ENCODE measurements around the gene DNAJC4. TPM values are rescaled to one million over a fixed set of nuclear protein-coding genes. Genes with fewer than 3 reads are reported as not detected.
A peak's percentile ranks its signal among the peaks of the same experiment; 100 is the strongest.

Gene DNAJC4
- total and polyA plus RNA-seq, 9 of the 15 experiments (the other 6 are each of a cell fraction or from before 2014, with no cell fraction given), result 4.0 to 32.6 (median 19.9) TPM

DNA sequence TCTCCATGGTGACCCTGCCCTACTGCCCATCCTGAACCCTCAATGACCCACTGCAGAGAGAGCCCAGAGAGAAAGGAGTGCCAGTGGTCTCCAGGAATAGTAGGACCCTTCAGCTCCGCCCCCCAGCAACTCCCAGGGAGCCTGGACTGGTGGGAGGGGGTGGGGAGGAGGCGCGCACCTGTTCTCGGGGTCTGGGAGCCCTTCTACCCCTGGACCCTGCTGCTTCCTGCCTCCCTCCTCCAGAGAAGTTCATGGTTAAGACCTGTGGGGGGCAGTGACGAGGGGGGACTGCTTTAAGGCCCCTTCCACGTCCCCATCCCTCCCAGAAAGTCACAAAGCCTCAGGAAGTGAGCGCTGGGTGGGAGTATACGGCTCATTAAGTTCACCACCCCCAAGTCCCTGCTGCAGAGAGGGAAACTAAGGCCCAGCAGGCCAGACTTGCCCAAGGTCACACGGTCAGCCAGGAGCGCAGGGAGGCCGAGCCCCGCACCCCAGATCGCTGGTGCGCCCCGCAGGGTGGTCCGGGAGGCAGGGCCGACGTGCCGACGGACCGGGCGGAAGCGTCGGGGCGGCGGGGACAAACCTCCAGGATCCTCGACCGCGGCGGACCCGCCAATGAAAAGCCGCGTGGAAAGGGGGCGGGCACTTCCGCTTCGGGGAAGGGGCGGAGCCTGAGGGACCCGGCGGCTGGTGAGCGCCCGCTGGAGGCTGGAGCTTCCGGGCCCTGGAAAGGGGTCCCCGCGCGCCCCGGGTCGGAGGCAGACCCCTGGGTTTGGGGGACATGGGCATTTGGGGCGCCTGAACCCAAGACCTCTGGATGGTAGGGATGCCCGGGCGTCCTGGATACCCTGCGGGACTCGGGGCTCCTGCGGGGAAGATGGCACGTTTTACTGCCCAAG, 4.5 kb upstream of the DNAJC4 start, which contains the start of the genes NUDT22 and TRPT1 (continued):
- TF ChIP-seq MAFF (IDR thresholded peaks at IDR 0.05; ENCODE audit: low read length), result no peak
- TF ChIP-seq FOXA3 (CRISPR knock-in tag; conservative IDR thresholded peaks at IDR 0.05 in 1 of 2, IDR thresholded peaks at IDR 0.05 in 1 of 2), result peak in 1 of 2 experiments; percentile 48; a peak in 1 of 4 replicates
- TF ChIP-seq, protein P1, sequence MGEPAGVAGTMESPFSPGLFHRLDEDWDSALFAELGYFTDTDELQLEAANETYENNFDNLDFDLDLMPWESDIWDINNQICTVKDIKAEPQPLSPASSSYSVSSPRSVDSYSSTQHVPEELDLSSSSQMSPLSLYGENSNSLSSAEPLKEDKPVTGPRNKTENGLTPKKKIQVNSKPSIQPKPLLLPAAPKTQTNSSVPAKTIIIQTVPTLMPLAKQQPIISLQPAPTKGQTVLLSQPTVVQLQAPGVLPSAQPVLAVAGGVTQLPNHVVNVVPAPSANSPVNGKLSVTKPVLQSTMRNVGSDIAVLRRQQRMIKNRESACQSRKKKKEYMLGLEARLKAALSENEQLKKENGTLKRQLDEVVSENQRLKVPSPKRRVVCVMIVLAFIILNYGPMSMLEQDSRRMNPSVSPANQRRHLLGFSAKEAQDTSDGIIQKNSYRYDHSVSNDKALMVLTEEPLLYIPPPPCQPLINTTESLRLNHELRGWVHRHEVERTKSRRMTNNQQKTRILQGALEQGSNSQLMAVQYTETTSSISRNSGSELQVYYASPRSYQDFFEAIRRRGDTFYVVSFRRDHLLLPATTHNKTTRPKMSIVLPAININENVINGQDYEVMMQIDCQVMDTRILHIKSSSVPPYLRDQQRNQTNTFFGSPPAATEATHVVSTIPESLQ (CRISPR knock-in tag; IDR thresholded peaks at IDR 0.05), result peak; percentile 36; the same call in 1 of the 2 replicates
- TF ChIP-seq, protein P2, sequence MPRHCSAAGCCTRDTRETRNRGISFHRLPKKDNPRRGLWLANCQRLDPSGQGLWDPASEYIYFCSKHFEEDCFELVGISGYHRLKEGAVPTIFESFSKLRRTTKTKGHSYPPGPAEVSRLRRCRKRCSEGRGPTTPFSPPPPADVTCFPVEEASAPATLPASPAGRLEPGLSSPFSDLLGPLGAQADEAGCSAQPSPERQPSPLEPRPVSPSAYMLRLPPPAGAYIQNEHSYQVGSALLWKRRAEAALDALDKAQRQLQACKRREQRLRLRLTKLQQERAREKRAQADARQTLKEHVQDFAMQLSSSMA (CRISPR knock-in tag; IDR thresholded peaks at IDR 0.05), result peak; percentile 17; the same call in 1 of the 2 replicates
- TF ChIP-seq, protein P3, sequence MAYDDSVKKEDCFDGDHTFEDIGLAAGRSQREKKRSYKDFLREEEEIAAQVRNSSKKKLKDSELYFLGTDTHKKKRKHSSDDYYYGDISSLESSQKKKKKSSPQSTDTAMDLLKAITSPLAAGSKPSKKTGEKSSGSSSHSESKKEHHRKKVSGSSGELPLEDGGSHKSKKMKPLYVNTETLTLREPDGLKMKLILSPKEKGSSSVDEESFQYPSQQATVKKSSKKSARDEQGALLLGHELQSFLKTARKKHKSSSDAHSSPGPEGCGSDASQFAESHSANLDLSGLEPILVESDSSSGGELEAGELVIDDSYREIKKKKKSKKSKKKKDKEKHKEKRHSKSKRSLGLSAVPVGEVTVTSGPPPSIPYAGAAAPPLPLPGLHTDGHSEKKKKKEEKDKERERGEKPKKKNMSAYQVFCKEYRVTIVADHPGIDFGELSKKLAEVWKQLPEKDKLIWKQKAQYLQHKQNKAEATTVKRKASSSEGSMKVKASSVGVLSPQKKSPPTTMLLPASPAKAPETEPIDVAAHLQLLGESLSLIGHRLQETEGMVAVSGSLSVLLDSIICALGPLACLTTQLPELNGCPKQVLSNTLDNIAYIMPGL (CRISPR knock-in tag; IDR thresholded peaks at IDR 0.05), result 0 out of 2 replicates have a peak, but pooled peaks have one; percentile 27
- TF ChIP-seq TCF7 (IDR thresholded peaks at IDR 0.05; ENCODE audit: borderline replicate concordance), result 0 out of 2 replicates have a peak, but pooled peaks have one; percentile 58
- TF ChIP-seq POLR2AphosphoS5 (IDR thresholded peaks at IDR 0.05; ENCODE audit: control insufficient read depth, insufficient read depth, low read depth, low read length), result peak; percentile 69
- TF ChIP-seq, protein P4, sequence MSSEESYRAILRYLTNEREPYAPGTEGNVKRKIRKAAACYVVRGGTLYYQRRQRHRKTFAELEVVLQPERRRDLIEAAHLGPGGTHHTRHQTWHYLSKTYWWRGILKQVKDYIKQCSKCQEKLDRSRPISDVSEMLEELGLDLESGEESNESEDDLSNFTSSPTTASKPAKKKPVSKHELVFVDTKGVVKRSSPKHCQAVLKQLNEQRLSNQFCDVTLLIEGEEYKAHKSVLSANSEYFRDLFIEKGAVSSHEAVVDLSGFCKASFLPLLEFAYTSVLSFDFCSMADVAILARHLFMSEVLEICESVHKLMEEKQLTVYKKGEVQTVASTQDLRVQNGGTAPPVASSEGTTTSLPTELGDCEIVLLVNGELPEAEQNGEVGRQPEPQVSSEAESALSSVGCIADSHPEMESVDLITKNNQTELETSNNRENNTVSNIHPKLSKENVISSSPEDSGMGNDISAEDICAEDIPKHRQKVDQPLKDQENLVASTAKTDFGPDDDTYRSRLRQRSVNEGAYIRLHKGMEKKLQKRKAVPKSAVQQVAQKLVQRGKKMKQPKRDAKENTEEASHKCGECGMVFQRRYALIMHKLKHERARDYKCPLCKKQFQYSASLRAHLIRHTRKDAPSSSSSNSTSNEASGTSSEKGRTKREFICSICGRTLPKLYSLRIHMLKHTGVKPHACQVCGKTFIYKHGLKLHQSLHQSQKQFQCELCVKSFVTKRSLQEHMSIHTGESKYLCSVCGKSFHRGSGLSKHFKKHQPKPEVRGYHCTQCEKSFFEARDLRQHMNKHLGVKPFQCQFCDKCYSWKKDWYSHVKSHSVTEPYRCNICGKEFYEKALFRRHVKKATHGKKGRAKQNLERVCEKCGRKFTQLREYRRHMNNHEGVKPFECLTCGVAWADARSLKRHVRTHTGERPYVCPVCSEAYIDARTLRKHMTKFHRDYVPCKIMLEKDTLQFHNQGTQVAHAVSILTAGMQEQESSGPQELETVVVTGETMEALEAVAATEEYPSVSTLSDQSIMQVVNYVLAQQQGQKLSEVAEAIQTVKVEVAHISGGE (CRISPR knock-in tag; IDR thresholded peaks at IDR 0.05), result peak; percentile 86 to 97 (median 94); a peak in 5 of 6 replicates
- peak; percentile 37; the same call in 1 of the 2 replicates for TF ChIP-seq C11orf30 (IDR thresholded peaks at IDR 0.05; ENCODE audit: low read depth)
- TF ChIP-seq, protein P5, sequence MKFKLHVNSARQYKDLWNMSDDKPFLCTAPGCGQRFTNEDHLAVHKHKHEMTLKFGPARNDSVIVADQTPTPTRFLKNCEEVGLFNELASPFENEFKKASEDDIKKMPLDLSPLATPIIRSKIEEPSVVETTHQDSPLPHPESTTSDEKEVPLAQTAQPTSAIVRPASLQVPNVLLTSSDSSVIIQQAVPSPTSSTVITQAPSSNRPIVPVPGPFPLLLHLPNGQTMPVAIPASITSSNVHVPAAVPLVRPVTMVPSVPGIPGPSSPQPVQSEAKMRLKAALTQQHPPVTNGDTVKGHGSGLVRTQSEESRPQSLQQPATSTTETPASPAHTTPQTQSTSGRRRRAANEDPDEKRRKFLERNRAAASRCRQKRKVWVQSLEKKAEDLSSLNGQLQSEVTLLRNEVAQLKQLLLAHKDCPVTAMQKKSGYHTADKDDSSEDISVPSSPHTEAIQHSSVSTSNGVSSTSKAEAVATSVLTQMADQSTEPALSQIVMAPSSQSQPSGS (CRISPR knock-in tag; IDR thresholded peaks at IDR 0.05), result no peak
- no peak for TF ChIP-seq NFATC3 (IDR thresholded peaks at IDR 0.05)
- no peak; the same call in 1 of the 2 replicates for TF ChIP-seq STAG1 (CRISPR knock-in tag; IDR thresholded peaks at IDR 0.05; ENCODE audit: borderline replicate concordance)
- no peak for TF ChIP-seq NCOA1 (IDR thresholded peaks at IDR 0.05; ENCODE audit: low read depth)
- peak; percentile 87 for TF ChIP-seq SP1 (CRISPR knock-in tag; IDR thresholded peaks at IDR 0.05)
- TF ChIP-seq NFRKB (IDR thresholded peaks at IDR 0.05; ENCODE audit: low read depth), result 0 out of 2 replicates have a peak, but pooled peaks have one; percentile 4
- TF ChIP-seq KAT7 (CRISPR knock-in tag; IDR thresholded peaks at IDR 0.05; ENCODE audit: borderline replicate concordance), result peak; percentile 90
